ENCODE data around the gene OPHN1. TPM values are rescaled to one million over a fixed set of nuclear protein-coding genes. Genes with fewer than 3 reads are reported as not detected.
"Not testable (repeated sequence)": the region's sequence is repeated elsewhere in the genome, so short reads cannot be mapped to it uniquely, and the experiment has no call there.

Gene OPHN1
- total RNA-seq, 1 donor from 2014 or later, result 3.7 TPM

DNA sequence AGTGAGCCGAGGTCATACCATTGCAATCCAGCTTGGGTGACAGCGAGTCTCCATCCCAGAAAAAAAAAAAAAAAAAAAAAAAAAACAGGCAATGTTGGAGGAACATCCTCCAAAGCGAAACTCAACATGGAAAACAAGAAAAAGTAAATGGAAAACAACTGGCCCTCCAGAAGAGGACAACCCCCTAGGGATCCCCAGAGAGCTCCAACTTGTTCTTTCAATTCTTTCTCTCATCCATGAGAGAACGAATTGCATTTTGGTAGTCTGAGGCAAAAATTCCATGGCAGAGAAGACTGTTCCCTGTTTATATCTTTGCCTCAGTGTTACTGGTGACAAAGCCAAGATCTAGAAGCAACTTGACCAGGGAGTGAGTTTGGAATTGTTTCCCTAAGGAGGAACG, 49.8 kb downstream of the OPHN1 start:
- Mint-ChIP-seq H3K27me3 (ENCODE audit: low read depth, unreplicated experiment) (no peaks in the 10 kb centered on the region), H3K4me3 (ENCODE audit: unreplicated experiment) (no peak overlapping the region), H3K36me3 (ENCODE audit: low read depth, unreplicated experiment) (no peaks in the 10 kb centered on the region), H3K9me3 (ENCODE audit: unreplicated experiment) (no peaks in the 10 kb centered on the region), H3K27ac (ENCODE audit: unreplicated experiment) (no peak overlapping the region), H3K4me1 (ENCODE audit: low read depth, unreplicated experiment) (no peaks in the 10 kb centered on the region)
- Histone ChIP-seq H3K36me3 (ENCODE audit: insufficient read depth, low read length) (no peaks in the 10 kb centered on the region), H3K4me3 (ENCODE audit: insufficient read depth, low read depth, low read length) (no peak overlapping the region), H3K9me3 (ENCODE audit: insufficient read depth, low read depth, low read length) (no peaks in the 10 kb centered on the region), H2AFZ (ENCODE audit: low read depth, low read length) (no peak overlapping the region), H3K4me2 (ENCODE audit: low read length) (no peak overlapping the region), H3K9ac (ENCODE audit: low read length) (no peak overlapping the region), H3K27ac (ENCODE audit: low read depth, low read length) (no peak overlapping the region), H3K4me1 (ENCODE audit: insufficient read depth, low read length) (no peaks in the 10 kb centered on the region), H4K20me1 (ENCODE audit: insufficient read depth, low read length) (no peaks in the 10 kb centered on the region), H3K27me3 (ENCODE audit: insufficient read depth, low read length) (no peaks in the 10 kb centered on the region), H3K79me2 (ENCODE audit: insufficient read depth, low read length) (no peaks in the 10 kb centered on the region)
- no peak for TF ChIP-seq EZH2 (IDR thresholded peaks at IDR 0.05; ENCODE audit: insufficient read depth, low read length)
- TF ChIP-seq, protein P1, sequence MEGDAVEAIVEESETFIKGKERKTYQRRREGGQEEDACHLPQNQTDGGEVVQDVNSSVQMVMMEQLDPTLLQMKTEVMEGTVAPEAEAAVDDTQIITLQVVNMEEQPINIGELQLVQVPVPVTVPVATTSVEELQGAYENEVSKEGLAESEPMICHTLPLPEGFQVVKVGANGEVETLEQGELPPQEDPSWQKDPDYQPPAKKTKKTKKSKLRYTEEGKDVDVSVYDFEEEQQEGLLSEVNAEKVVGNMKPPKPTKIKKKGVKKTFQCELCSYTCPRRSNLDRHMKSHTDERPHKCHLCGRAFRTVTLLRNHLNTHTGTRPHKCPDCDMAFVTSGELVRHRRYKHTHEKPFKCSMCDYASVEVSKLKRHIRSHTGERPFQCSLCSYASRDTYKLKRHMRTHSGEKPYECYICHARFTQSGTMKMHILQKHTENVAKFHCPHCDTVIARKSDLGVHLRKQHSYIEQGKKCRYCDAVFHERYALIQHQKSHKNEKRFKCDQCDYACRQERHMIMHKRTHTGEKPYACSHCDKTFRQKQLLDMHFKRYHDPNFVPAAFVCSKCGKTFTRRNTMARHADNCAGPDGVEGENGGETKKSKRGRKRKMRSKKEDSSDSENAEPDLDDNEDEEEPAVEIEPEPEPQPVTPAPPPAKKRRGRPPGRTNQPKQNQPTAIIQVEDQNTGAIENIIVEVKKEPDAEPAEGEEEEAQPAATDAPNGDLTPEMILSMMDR (IDR thresholded peaks at IDR 0.05; ENCODE audit: insufficient read depth, low read depth, low read length), result no peak
- FAIRE-seq (peak; percentile 29), DNase-seq (ENCODE audit: low read depth) (no peak)

DNA sequence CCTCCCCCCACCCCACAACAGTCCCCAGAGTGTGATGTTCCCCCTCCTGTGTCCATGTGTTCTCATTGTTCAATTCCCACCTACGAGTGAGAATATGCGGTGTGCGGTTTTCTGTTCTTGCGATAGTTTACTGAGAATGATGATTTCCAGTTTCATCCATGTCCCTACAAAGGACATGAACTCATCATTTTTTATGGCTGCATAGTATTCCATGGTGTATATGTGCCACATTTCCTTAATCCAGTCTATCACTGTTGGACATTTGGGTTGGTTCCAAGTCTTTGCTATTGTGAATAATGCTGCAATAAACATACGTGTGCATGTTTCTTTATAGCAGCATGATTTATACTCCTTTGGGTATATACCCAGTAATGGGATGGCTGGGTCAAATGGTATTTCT, 55.7 kb downstream of the OPHN1 start:
- H3K4me3 ChIP-seq (ENCODE audit: insufficient read depth, low read depth, low read length); H3K27ac ChIP-seq (ENCODE audit: low read depth, low read length); H3K27ac Mint-ChIP-seq (ENCODE audit: unreplicated experiment); H3K79me2 ChIP-seq (ENCODE audit: insufficient read depth, low read length); H3K9ac ChIP-seq (ENCODE audit: low read length); H3K36me3 Mint-ChIP-seq (ENCODE audit: low read depth, unreplicated experiment); H3K36me3 ChIP-seq (ENCODE audit: insufficient read depth, low read length); H3K4me2 ChIP-seq (ENCODE audit: low read length); H3K4me3 Mint-ChIP-seq (ENCODE audit: unreplicated experiment); FAIRE-seq; H3K4me1 ChIP-seq (ENCODE audit: insufficient read depth, low read length); H4K20me1 ChIP-seq (ENCODE audit: insufficient read depth, low read length); DNase-seq (ENCODE audit: low read depth); H3K27me3 ChIP-seq (ENCODE audit: insufficient read depth, low read length); H3K27me3 Mint-ChIP-seq (ENCODE audit: low read depth, unreplicated experiment); H3K9me3 ChIP-seq (ENCODE audit: insufficient read depth, low read depth, low read length); H3K9me3 Mint-ChIP-seq (ENCODE audit: unreplicated experiment); H3K4me1 Mint-ChIP-seq (ENCODE audit: low read depth, unreplicated experiment); H2AFZ ChIP-seq (ENCODE audit: low read depth, low read length): not testable (repeated sequence)

DNA sequence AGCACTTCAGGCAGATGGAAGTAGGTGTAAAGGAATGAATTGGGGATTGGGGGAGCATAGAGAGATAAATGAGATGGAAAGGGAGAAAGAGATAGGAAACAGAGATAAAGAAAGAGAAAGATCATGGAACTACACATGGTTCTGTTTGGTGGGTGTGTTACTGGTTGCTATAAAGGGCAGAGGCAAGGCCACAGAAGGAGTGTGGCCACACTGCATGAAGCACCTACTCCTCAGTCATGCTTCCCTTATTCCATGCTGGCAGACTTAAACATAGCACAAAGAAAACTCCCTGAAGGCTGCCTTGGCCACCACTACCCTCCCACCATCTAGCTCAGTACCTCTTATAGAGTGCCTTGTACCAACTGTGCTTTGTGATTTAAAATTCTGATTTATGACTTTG, 56.9 kb downstream of the OPHN1 start:
- Histone ChIP-seq H3K27ac (ENCODE audit: low read depth, low read length) (no peak overlapping the region), H3K9ac (ENCODE audit: low read length) (no peak overlapping the region), H4K20me1 (ENCODE audit: insufficient read depth, low read length) (no peaks in the 10 kb centered on the region), H3K36me3 (ENCODE audit: insufficient read depth, low read length) (no peaks in the 10 kb centered on the region), H3K9me3 (ENCODE audit: insufficient read depth, low read depth, low read length) (no peaks in the 10 kb centered on the region), H3K79me2 (ENCODE audit: insufficient read depth, low read length) (no peaks in the 10 kb centered on the region), H3K27me3 (ENCODE audit: insufficient read depth, low read length) (no peaks in the 10 kb centered on the region), H2AFZ (ENCODE audit: low read depth, low read length) (no peak overlapping the region), H3K4me3 (ENCODE audit: insufficient read depth, low read depth, low read length) (no peak overlapping the region), H3K4me2 (ENCODE audit: low read length) (no peak overlapping the region), H3K4me1 (ENCODE audit: insufficient read depth, low read length) (no peaks in the 10 kb centered on the region)
- FAIRE-seq (peak; percentile 76), DNase-seq (ENCODE audit: low read depth) (no peak)
- no peaks in the 10 kb centered on the region for H3K9me3 Mint-ChIP-seq (ENCODE audit: unreplicated experiment)
- H3K36me3 Mint-ChIP-seq (ENCODE audit: low read depth, unreplicated experiment), result peaks cover 2% of the 10 kb centered on the region
- H3K27me3 Mint-ChIP-seq (ENCODE audit: low read depth, unreplicated experiment), result no peaks in the 10 kb centered on the region
- no peaks in the 10 kb centered on the region for H3K4me1 Mint-ChIP-seq (ENCODE audit: low read depth, unreplicated experiment)
- no peak for TF ChIP-seq EZH2 (IDR thresholded peaks at IDR 0.05; ENCODE audit: insufficient read depth, low read length)
- TF ChIP-seq, protein P1 (IDR thresholded peaks at IDR 0.05; ENCODE audit: insufficient read depth, low read depth, low read length), result no peak
- H3K4me3 Mint-ChIP-seq (ENCODE audit: unreplicated experiment), result no peak overlapping the region
- H3K27ac Mint-ChIP-seq (ENCODE audit: unreplicated experiment), result no peak overlapping the region
